Mononuclear cell (primary cell): ENCODE results near the gene ANKRD11. TPM values are rescaled to one million over a fixed set of nuclear protein-coding genes. Genes with fewer than 3 reads are reported as not detected.
"Not testable (repeated sequence)": the region's sequence is repeated elsewhere in the genome, so short reads cannot be mapped to it uniquely, and the experiment has no call there.

Experiments used
- H3K27me3 ChIP-seq: 2 replicates; pipeline ENCODE4 v1.6.0; 2011; ENCODE audit warnings: low read length, control low read depth; ENCODE audit not compliant: insufficient read depth
- H3K4me1 ChIP-seq: 2 replicates; pipeline ENCODE4 v1.5.1; 2011; ENCODE audit warnings: mild to moderate bottlenecking, low read length, control low read depth; ENCODE audit not compliant: insufficient read depth
- H3K4me3 ChIP-seq: 2 replicates; pipeline ENCODE4 v1.5.1; 2011; ENCODE audit warnings: mild to moderate bottlenecking, low read length, moderate library complexity
- H3K9me3 ChIP-seq: 2 replicates; pipeline ENCODE4 v1.5.1; 2011; ENCODE audit warnings: low read depth, mild to moderate bottlenecking, control low read depth, low read length
- total RNA-seq: library from RNA; depleted of rRNA; stranded (reverse); fragments of >200 nt; gene quantifications from one replicate; pipeline ENCODE4 v1.2.3, GENCODE V29; 2012

ANKRD11 gene
- total RNA-seq, 1 donor = 110 TPM

GRCh38 chr16:89442588-89442987 lies 47.8 kb downstream of the ANKRD11 start:
- Histone ChIP-seq H3K27me3 (no peaks in the 10 kb centered on the region), H3K9me3 (no peaks in the 10 kb centered on the region), H3K4me1 (peaks cover 91% of the 10 kb centered on the region), H3K4me3 (no peak overlapping the region)

- H3K4me1 ChIP-seq = peaks cover 92% of the 10 kb centered on the region
- no peaks in the 10 kb centered on the region for H3K27me3 ChIP-seq
- H3K9me3 ChIP-seq = no peaks in the 10 kb centered on the region
- no peak overlapping the region for H3K4me3 ChIP-seq
Measured at GRCh38 chr16:89439659-89440058, 50.7 kb downstream of the ANKRD11 start.

- Histone ChIP-seq H3K27me3 (no peaks in the 10 kb centered on the region), H3K4me3 (no peak overlapping the region), H3K9me3 (no peaks in the 10 kb centered on the region), H3K4me1 (peaks cover 92% of the 10 kb centered on the region)
Measured at GRCh38 chr16:89437991-89438390, 52.4 kb downstream of the ANKRD11 start.

- no peak overlapping the region for H3K4me3 ChIP-seq
- no peaks in the 10 kb centered on the region for H3K27me3 ChIP-seq
- H3K4me1 ChIP-seq = peaks cover 91% of the 10 kb centered on the region
- no peaks in the 10 kb centered on the region for H3K9me3 ChIP-seq
Measured at GRCh38 chr16:89437251-89437987, 52.9 kb downstream of the ANKRD11 start.

GRCh38 chr16:89436366-89436765 lies 54.0 kb downstream of the ANKRD11 start:
- Histone ChIP-seq H3K9me3 (no peaks in the 10 kb centered on the region), H3K4me1 (peaks cover 90% of the 10 kb centered on the region), H3K27me3 (no peaks in the 10 kb centered on the region), H3K4me3 (no peak overlapping the region)

- not testable (repeated sequence) for H3K9me3 ChIP-seq, H3K4me3 ChIP-seq, H3K27me3 ChIP-seq
- H3K4me1 ChIP-seq = peaks cover 87% of the 10 kb centered on the region
Measured at GRCh38 chr16:89435059-89435458, 55.3 kb downstream of the ANKRD11 start.

- no peak overlapping the region for H3K4me3 ChIP-seq
- no peaks in the 10 kb centered on the region for H3K9me3 ChIP-seq
- peaks cover 81% of the 10 kb centered on the region for H3K4me1 ChIP-seq
- H3K27me3 ChIP-seq = no peaks in the 10 kb centered on the region
Measured at GRCh38 chr16:89434490-89434889, 55.9 kb downstream of the ANKRD11 start.

- H3K27me3 ChIP-seq, H3K4me3 ChIP-seq, H3K9me3 ChIP-seq: not testable (repeated sequence)
- H3K4me1 ChIP-seq = peaks cover 77% of the 10 kb centered on the region
Measured at GRCh38 chr16:89433363-89433984, 56.9 kb downstream of the ANKRD11 start.

GRCh38 chr16:89431630-89432029 lies 58.7 kb downstream of the ANKRD11 start:
- H3K27me3 ChIP-seq = no peaks in the 10 kb centered on the region
- no peaks in the 10 kb centered on the region for H3K9me3 ChIP-seq
- no peak overlapping the region for H3K4me3 ChIP-seq
- peaks cover 62% of the 10 kb centered on the region for H3K4me1 ChIP-seq

GRCh38 chr16:89431158-89431584 lies 59.2 kb downstream of the ANKRD11 start:
- Histone ChIP-seq H3K9me3 (no peaks in the 10 kb centered on the region), H3K27me3 (no peaks in the 10 kb centered on the region), H3K4me3 (no peak overlapping the region), H3K4me1 (peaks cover 62% of the 10 kb centered on the region)

- no peaks in the 10 kb centered on the region for H3K27me3 ChIP-seq
- H3K4me3 ChIP-seq = no peak overlapping the region
- H3K9me3 ChIP-seq = no peaks in the 10 kb centered on the region
- H3K4me1 ChIP-seq = peaks cover 62% of the 10 kb centered on the region
Measured at GRCh38 chr16:89430436-89431157, 59.8 kb downstream of the ANKRD11 start.

GRCh38 chr16:89428605-89429004 lies 61.8 kb downstream of the ANKRD11 start:
- not testable (repeated sequence) for H3K4me3 ChIP-seq, H3K9me3 ChIP-seq
- peaks cover 61% of the 10 kb centered on the region for H3K4me1 ChIP-seq

GRCh38 chr16:89426736-89427530 lies 63.4 kb downstream of the ANKRD11 start:
- Histone ChIP-seq H3K4me3 (no peak overlapping the region), H3K9me3 (no peaks in the 10 kb centered on the region), H3K27me3 (no peaks in the 10 kb centered on the region), H3K4me1 (peaks cover 62% of the 10 kb centered on the region)

More at GRCh38 chr16:89428605-89429004, 61.8 kb downstream of the ANKRD11 start:
- H3K27me3 ChIP-seq = not testable (repeated sequence)

GRCh38 chr16:89425523-89425922 lies 64.8 kb downstream of the ANKRD11 start:
- Histone ChIP-seq H3K4me3 (no peak overlapping the region), H3K9me3 (no peaks in the 10 kb centered on the region), H3K4me1 (peaks cover 58% of the 10 kb centered on the region), H3K27me3 (no peaks in the 10 kb centered on the region)
